ENCODE results near the gene MLXIP.

MLXIP gene

DNA sequence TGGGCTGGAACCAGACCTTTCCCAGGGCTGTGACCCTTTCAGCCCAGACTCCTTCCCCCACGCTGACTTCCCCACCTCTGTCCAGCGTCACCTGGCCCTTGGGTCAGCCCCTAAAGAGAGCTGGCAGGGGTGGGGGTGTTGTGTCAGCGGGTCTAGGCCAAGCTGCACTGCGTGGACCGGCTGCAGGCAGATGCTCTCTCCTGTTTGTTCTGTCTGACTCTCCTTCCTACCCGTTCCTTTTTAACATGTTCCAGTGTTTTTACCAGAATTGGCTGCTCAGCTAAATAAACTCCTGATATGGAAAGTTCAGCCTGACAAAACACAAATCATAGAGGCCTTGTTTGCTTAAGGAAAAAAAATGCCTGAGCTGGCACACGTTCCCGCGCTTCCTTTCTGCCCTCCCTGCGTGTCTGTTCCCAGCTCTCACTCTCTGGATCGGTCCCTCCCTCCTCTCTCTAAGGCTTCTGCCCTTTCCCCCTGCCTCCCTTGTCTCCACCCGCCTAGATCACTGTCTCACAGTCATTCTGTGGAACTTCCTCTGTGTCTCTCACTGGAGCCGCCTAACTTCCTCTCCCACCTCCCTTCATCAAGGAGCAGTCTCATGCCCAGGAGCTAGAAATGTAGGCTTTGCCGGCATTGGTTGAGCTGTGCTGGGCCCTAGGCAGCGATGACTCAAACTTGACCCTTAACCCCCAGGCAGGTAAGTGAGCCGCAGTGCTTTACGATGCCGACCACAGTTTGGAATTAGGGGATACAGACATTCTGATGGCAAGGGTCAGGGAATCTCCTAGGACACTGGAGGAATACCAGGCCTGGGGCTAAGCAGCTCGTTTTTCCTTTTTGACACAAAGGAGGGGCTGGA lies 15.5 kb upstream of the MLXIP start:
- WGBS, 2 experiments, result 68 to 72% methylated on average over 19 of the region's 19 CpGs
- no peak overlapping the region for H3K4me3 ChIP-seq (ENCODE audit: insufficient read depth, low read depth, low read length)

DNA sequence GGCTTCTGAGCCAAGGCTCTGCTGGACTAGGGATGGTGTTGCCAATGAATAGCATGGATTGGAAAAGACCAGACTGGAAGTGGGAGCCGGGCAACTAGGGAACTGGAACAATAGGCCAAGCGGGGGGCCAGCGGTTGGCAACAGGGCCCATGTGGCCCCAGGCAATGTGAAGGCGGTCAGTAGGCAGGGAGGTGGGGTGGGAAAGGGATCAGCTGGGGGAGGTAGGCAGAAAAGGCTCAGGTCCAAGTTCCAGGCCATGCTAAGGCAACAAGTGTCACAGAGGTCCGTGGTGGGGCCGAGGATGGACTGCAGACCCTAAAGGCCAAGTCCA lies 14.9 kb upstream of the MLXIP start:
- no peaks in the 10 kb centered on the region for H3K9me3 ChIP-seq (ENCODE audit: control insufficient read depth, low read length)
- peaks cover 19% of the 10 kb centered on the region for H3K4me1 ChIP-seq (ENCODE audit: control insufficient read depth, insufficient read depth, low read length)
- WGBS, 2 experiments, result 56 to 57% methylated on average over 6 of the region's 6 CpGs
- peak overlapping the region; percentile 68 for H3K27ac ChIP-seq (ENCODE audit: insufficient read depth, low read depth, low read length, poor library complexity, severe bottlenecking)
- H3K4me3 ChIP-seq (ENCODE audit: insufficient read depth, low read depth, low read length), result no peak overlapping the region
- H3K27me3 ChIP-seq (ENCODE audit: control insufficient read depth, insufficient read depth, low read length, poor library complexity, severe bottlenecking), result no peaks in the 10 kb centered on the region
- peaks cover 12% of the 10 kb centered on the region for H3K36me3 ChIP-seq (ENCODE audit: control insufficient read depth, insufficient read depth, low read length)

More for the DNA sequence above, 15.5 kb upstream of the MLXIP start:
- Histone ChIP-seq H3K27me3 (ENCODE audit: control insufficient read depth, insufficient read depth, low read length, poor library complexity, severe bottlenecking) (no peaks in the 10 kb centered on the region), H3K4me1 (ENCODE audit: control insufficient read depth, insufficient read depth, low read length) (peaks cover 19% of the 10 kb centered on the region), H3K27ac (ENCODE audit: insufficient read depth, low read depth, low read length, poor library complexity, severe bottlenecking) (peak overlapping the region; percentile 68), H3K9me3 (ENCODE audit: control insufficient read depth, low read length) (no peaks in the 10 kb centered on the region), H3K36me3 (ENCODE audit: control insufficient read depth, insufficient read depth, low read length) (peaks cover 16% of the 10 kb centered on the region)

DNA sequence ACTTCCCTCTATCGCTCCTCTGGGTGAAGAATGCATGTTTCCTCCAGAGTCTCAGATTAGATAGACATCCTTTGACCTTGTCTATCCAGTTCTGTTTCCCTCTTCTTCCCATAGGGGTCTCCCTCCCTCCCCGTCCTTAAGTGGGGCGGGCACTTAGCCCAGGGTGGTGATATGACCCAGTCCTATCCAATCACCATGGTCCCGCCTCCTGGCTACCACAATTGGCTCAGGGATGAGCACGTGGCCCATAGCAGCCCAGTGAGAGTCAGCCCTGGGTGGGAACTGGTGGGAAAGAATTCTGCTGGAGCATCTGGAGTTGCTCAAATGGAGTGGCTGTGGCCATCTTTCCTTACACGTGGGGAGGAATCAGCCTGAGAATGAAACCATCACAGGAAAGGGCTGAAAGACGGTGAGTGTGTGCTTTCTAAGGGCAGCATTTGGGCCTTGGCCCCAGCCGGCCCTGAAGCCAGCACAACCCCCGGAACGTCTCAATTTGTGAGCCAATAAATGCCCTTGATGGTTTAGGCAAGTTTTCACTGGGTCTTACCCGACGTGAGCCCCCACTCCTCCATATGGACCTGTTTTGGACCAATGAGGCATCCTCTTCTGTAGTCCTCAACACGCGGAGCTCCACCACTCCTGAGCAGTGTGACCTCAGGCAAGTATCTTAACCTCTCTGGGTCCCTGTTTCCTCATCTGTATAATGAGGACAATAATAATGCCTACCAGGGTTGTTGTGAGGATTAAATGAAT lies 14.4 kb upstream of the MLXIP start:
- peaks cover 19% of the 10 kb centered on the region for H3K4me1 ChIP-seq (ENCODE audit: control insufficient read depth, insufficient read depth, low read length)
- 61% methylated on average over 14 of the region's 14 CpGs for WGBS, 2 experiments
- no peaks in the 10 kb centered on the region for H3K27me3 ChIP-seq (ENCODE audit: control insufficient read depth, insufficient read depth, low read length, poor library complexity, severe bottlenecking)
- H3K36me3 ChIP-seq (ENCODE audit: control insufficient read depth, insufficient read depth, low read length), result peaks cover 7% of the 10 kb centered on the region
- H3K9me3 ChIP-seq (ENCODE audit: control insufficient read depth, low read length), result no peaks in the 10 kb centered on the region
- no peak overlapping the region for H3K4me3 ChIP-seq (ENCODE audit: insufficient read depth, low read depth, low read length)
- H3K27ac ChIP-seq (ENCODE audit: insufficient read depth, low read depth, low read length, poor library complexity, severe bottlenecking), result no peak overlapping the region

DNA sequence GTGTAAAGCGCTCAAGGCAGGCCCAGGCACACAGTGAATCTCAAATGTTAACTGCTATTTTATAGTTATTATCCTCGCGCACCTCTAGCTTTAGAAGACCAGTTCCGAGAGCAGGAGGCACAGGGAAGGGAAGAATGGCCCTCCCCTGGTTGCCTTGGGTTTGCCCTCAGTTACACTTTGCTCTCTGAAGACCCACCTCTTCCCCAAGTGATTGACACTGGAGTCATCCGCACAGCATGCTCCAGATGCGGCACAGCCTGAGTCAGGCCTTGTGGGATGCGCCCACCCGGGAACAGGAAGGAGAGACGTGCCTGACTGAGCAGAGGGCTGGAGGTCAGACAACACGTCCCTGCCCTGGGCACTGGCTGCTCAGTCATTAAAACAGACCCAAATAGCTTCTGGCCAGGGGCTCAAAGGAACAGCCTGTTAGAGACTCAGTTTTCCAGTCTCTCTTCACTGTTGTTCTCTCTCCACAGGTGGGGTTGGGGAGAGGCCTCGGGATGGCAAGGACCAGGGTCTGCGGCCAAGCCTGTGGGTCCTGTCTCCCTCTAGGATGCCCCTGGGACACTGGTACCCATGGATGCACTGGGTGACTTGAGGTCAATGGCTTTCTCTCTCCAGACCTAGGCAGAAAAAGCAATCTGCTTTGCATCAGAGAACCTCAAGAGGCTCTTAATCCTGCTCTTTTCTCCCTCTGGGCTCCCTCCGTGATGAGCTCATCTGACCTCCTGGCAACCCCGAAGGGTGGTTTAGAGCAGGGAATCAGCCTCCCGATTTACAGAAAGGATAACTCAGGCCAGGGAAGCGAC lies 13.6 kb upstream of the MLXIP start:
- Histone ChIP-seq H3K4me3 (ENCODE audit: insufficient read depth, low read depth, low read length) (no peak overlapping the region), H3K27me3 (ENCODE audit: control insufficient read depth, insufficient read depth, low read length, poor library complexity, severe bottlenecking) (no peaks in the 10 kb centered on the region), H3K9me3 (ENCODE audit: control insufficient read depth, low read length) (no peaks in the 10 kb centered on the region), H3K4me1 (ENCODE audit: control insufficient read depth, insufficient read depth, low read length) (peaks cover 19% of the 10 kb centered on the region), H3K27ac (ENCODE audit: insufficient read depth, low read depth, low read length, poor library complexity, severe bottlenecking) (peak overlapping the region; percentile 55), H3K36me3 (ENCODE audit: control insufficient read depth, insufficient read depth, low read length) (peaks cover 6% of the 10 kb centered on the region)
- 56 to 57% methylated on average over 16 of the region's 16 CpGs for WGBS, 2 experiments

DNA sequence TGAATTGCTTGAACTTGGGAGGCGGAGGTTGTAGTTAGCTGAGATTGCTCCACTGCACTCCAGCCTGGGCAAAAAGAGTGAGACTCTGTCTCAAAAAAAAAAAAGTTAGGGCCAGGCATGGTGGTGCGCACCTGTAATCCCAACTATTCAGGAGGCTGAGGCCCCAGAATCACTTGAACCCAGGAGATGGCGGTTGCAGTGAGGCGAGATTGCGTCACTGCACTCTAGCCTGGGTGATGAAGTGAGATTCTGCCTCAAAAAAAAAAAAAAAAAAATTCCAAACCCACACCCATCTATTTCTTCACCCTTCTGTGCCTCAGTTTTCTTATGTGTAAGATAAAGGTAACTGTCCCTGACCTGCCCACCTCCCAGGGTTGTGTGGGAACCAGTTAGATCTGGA lies 11.0 kb upstream of the MLXIP start:
- Histone ChIP-seq H3K36me3 (ENCODE audit: control insufficient read depth, insufficient read depth, low read length) (no peaks in the 10 kb centered on the region), H3K27ac (ENCODE audit: insufficient read depth, low read depth, low read length, poor library complexity, severe bottlenecking) (no peak overlapping the region), H3K9me3 (ENCODE audit: control insufficient read depth, low read length) (no peaks in the 10 kb centered on the region), H3K27me3 (ENCODE audit: control insufficient read depth, insufficient read depth, low read length, poor library complexity, severe bottlenecking) (no peaks in the 10 kb centered on the region), H3K4me1 (ENCODE audit: control insufficient read depth, insufficient read depth, low read length) (peaks cover 26% of the 10 kb centered on the region), H3K4me3 (ENCODE audit: insufficient read depth, low read depth, low read length) (no peak overlapping the region)
- 97% methylated on average over 5 of the region's 5 CpGs for WGBS, 2 experiments

DNA sequence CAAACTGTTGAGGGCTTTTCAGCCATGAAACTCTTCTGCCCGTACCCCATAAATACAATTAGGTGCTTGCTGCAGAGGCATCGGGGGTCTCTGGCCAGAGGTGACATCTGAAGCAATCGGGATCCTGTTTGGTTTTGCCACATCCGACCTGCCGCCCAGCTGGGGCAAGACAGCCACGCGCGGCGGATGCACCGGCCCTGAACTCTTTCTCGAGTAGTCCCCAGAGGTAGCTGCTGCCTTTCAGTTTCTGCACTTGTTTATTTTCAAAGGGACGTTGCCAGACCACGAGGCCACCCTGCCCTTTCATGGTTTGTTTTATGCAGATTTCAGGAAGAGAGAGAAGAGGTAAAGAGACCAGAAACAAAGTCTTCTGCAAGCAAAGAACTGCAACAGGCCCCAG lies 10.6 kb upstream of the MLXIP start:
- 90 to 91% methylated on average over 13 of the region's 13 CpGs for WGBS, 2 experiments
- H3K36me3 ChIP-seq (ENCODE audit: control insufficient read depth, insufficient read depth, low read length), result no peaks in the 10 kb centered on the region
- H3K4me3 ChIP-seq (ENCODE audit: insufficient read depth, low read depth, low read length), result no peak overlapping the region
- H3K4me1 ChIP-seq (ENCODE audit: control insufficient read depth, insufficient read depth, low read length), result peaks cover 26% of the 10 kb centered on the region
- H3K9me3 ChIP-seq (ENCODE audit: control insufficient read depth, low read length), result no peaks in the 10 kb centered on the region
- no peak overlapping the region for H3K27ac ChIP-seq (ENCODE audit: insufficient read depth, low read depth, low read length, poor library complexity, severe bottlenecking)
- no peaks in the 10 kb centered on the region for H3K27me3 ChIP-seq (ENCODE audit: control insufficient read depth, insufficient read depth, low read length, poor library complexity, severe bottlenecking)

DNA sequence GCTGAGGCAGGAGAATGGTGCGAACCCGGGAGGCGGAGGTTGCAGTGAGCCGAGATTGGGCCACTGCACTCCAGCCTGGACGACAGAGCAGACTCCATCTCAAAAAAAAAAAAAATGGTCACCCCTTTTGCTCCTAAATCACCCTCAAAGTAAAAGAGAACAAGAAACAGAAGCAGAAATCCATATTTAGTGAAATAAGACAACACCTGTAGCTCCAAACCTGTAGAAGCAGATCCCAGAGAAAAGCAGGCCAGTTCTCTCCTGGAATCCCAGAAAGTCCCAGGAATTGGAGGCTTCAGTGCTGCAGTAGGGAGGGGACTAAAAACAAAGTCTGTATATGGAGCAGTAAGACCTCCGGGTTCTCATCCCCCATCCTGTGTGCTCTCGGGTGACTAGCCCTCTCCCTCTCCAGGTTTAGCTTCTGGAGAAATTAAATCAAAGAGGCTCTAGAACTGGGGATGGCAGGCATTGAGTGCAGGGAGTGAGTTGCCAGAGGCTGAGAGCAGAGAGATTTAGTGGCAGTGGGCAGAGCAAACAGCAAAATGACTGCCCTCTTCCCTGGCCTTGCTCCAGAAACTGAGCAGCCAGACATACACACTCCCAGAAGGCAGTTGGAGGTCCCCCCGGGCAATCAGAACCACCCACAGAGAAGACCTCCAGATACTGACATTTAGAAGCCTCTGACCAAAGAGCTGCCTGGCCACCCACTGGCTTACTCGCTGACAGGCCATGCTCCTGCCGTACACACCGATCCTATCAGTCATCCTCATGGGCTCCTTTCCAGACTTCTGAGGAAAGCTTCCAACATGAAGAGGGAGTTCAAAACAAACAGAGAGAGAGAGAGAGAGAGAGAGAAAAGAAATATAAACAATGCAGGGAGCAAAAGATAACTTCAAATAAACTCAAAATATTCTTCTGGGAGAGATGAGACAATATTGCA lies 6.3 kb upstream of the MLXIP start:
- H3K4me3 ChIP-seq (ENCODE audit: insufficient read depth, low read depth, low read length), result no peak overlapping the region

DNA sequence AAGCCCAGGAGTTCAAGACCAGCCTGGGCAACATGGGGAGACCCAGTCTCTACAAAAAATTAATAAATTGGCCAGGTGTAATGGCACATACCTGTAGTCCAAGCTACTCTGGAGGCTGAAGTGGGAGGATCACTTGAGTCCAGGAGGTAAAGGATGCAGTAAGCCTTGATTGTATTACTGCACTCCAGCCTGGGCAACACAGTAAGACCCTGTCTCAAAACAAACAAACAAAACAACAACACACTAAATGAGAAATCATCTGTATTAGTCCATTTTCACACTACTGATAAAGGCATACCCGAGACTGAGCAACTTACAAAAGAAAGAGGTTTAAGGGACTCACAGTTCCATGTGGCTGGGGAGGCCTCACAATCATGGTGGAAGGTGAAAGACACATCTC lies 4.7 kb upstream of the MLXIP start:
- 75 to 87% methylated on average over 1 of the region's 1 CpG for WGBS, 2 experiments
- peaks cover 9% of the 10 kb centered on the region for H3K4me1 ChIP-seq (ENCODE audit: control insufficient read depth, insufficient read depth, low read length)
- no peak overlapping the region for H3K27ac ChIP-seq (ENCODE audit: insufficient read depth, low read depth, low read length, poor library complexity, severe bottlenecking)
- H3K27me3 ChIP-seq (ENCODE audit: control insufficient read depth, insufficient read depth, low read length, poor library complexity, severe bottlenecking), result peaks cover 10% of the 10 kb centered on the region
- H3K36me3 ChIP-seq (ENCODE audit: control insufficient read depth, insufficient read depth, low read length), result no peaks in the 10 kb centered on the region
- H3K9me3 ChIP-seq (ENCODE audit: control insufficient read depth, low read length), result no peaks in the 10 kb centered on the region
- H3K4me3 ChIP-seq (ENCODE audit: insufficient read depth, low read depth, low read length), result no peak overlapping the region

More for the DNA sequence above, 6.3 kb upstream of the MLXIP start:
- no peak overlapping the region for H3K27ac ChIP-seq (ENCODE audit: insufficient read depth, low read depth, low read length, poor library complexity, severe bottlenecking)
- peaks cover 9% of the 10 kb centered on the region for H3K4me1 ChIP-seq (ENCODE audit: control insufficient read depth, insufficient read depth, low read length)
- WGBS, 2 experiments, result 64% methylated on average over 11 of the region's 11 CpGs
- no peaks in the 10 kb centered on the region for H3K36me3 ChIP-seq (ENCODE audit: control insufficient read depth, insufficient read depth, low read length)
- no peaks in the 10 kb centered on the region for H3K9me3 ChIP-seq (ENCODE audit: control insufficient read depth, low read length)
- H3K27me3 ChIP-seq (ENCODE audit: control insufficient read depth, insufficient read depth, low read length, poor library complexity, severe bottlenecking), result peaks cover 6% of the 10 kb centered on the region

DNA sequence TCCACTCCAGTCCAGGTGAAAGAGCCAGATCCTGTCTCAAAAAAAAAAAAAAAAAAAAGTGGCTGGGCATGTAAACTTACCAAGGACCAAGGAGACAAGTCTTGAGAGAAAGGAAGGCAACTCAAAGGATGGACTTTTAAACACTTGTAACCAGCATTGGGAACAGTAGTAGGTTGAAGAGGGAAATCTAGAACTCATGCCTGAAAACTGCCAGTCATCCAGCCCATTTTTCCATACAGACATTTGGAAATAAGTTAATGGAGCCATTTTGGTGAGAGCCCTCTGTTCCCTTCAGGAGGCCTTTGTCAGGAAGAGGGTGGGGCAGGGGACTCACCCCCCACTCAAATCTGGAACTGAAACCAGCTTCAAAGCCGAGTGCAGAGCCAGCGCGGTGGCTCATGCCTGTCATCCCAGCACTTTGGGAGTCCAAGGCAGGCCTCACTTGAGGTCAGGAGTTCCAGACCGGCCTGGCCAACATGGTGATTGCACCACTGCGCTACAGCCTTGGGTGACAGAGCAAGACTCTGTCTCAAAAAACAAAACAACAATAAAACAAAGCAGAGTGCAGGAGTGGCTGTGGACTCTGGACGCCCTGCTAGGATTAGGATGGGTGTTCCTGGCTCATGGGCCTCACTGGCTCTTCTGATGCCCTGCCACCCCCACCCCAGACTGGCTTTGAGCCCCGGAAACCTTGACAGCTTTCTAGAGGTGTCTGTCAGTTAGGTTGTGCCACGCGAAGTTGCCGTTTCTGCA lies 1.6 kb upstream of the MLXIP start:
- peaks cover 41% of the 10 kb centered on the region for H3K27me3 ChIP-seq (ENCODE audit: control insufficient read depth, insufficient read depth, low read length, poor library complexity, severe bottlenecking)
- no peak overlapping the region for H3K4me3 ChIP-seq (ENCODE audit: insufficient read depth, low read depth, low read length)
- H3K9me3 ChIP-seq (ENCODE audit: control insufficient read depth, low read length), result no peaks in the 10 kb centered on the region
- WGBS, 2 experiments, result 93% methylated on average over 10 of the region's 10 CpGs
- H3K27ac ChIP-seq (ENCODE audit: insufficient read depth, low read depth, low read length, poor library complexity, severe bottlenecking), result no peak overlapping the region
- no peaks in the 10 kb centered on the region for H3K36me3 ChIP-seq (ENCODE audit: control insufficient read depth, insufficient read depth, low read length)
- H3K4me1 ChIP-seq (ENCODE audit: control insufficient read depth, insufficient read depth, low read length), result peaks cover 23% of the 10 kb centered on the region
